HG03108 (cell line): Measurements from ENCODE around the gene SETD7.
"Not testable (repeated sequence)": the region's sequence is repeated elsewhere in the genome, so short reads cannot be mapped to it uniquely, and the experiment has no call there.

Source experiments
- ATAC-seq: cut with Tn5 transposase; IDR thresholded peaks from one replicate; pipeline ENCODE4 v1.9.1; 2021; ENCODE audit warnings: moderate library complexity; ENCODE audit not compliant: unreplicated experiment

Gene SETD7

GRCh38 chr4:139470295-139470694 lies 85.7 kb downstream of the SETD7 start:
- no peak for ATAC-seq

- no peak for ATAC-seq
Observed at GRCh38 chr4:139469869-139470268, 86.2 kb downstream of the SETD7 start.

GRCh38 chr4:139469216-139469615 lies 86.8 kb downstream of the SETD7 start:
- no peak for ATAC-seq

GRCh38 chr4:139468756-139469155 lies 87.3 kb downstream of the SETD7 start:
- not testable (repeated sequence) for ATAC-seq

- no peak for ATAC-seq
Observed at GRCh38 chr4:139465922-139466321, 90.1 kb downstream of the SETD7 start.

- not testable (repeated sequence) for ATAC-seq
Observed at GRCh38 chr4:139464512-139464911, 91.5 kb downstream of the SETD7 start.

- no peak for ATAC-seq
Observed at GRCh38 chr4:139461022-139461628, 94.9 kb downstream of the SETD7 start.

GRCh38 chr4:139460565-139460964 lies 95.5 kb downstream of the SETD7 start:
- no peak for ATAC-seq

GRCh38 chr4:139458999-139459398 lies 97.0 kb downstream of the SETD7 start:
- ATAC-seq: no peak

GRCh38 chr4:139458543-139458942 lies 97.5 kb downstream of the SETD7 start:
- no peak for ATAC-seq

- no peak for ATAC-seq
Observed at GRCh38 chr4:139457318-139457717, 98.7 kb downstream of the SETD7 start.

- no peak for ATAC-seq
Observed at GRCh38 chr4:139455126-139455538, 100.9 kb downstream of the SETD7 start.

- peak; percentile 1 for ATAC-seq
Observed at GRCh38 chr4:139454111-139455045, 101.6 kb downstream of the SETD7 start, which contains the start of gene RAB33B. Gene RAB33B (plus strand): TSS chr4:139454121. CDS start chr4:139454196, 75 bp downstream.

- ATAC-seq: peak; percentile 90
Observed at GRCh38 chr4:139453371-139454110, 102.5 kb downstream of the SETD7 start.

- ATAC-seq: peak; percentile 41
Observed at GRCh38 chr4:139453041-139453370, 103.0 kb downstream of the SETD7 start.

GRCh38 chr4:139451997-139452396 lies 104.0 kb downstream of the SETD7 start:
- no peak for ATAC-seq

GRCh38 chr4:139450586-139450985 lies 105.4 kb downstream of the SETD7 start:
- no peak for ATAC-seq

GRCh38 chr4:139447078-139447477 lies 108.9 kb downstream of the SETD7 start:
- not testable (repeated sequence) for ATAC-seq
